Measurements from ENCODE around the gene ARHGEF39.
A peak's percentile ranks its signal among the peaks of the same experiment; 100 is the strongest.

Gene ARHGEF39

GRCh38 chr9:35673132-35674024 is 8.4 kb upstream of the ARHGEF39 start, which contains the start of gene CA9:
Gene CA9, plus strand, starts transcription at chr9:35673928. Its CDS starts 32 bp downstream, at chr9:35673960.
- no peak for DNase-seq

GRCh38 chr9:35669331-35670145 is 4.5 kb upstream of the ARHGEF39 start:
- DNase-seq: no peak

- no peak for DNase-seq
Measured at GRCh38 chr9:35667939-35668338, 2.9 kb upstream of the ARHGEF39 start.

GRCh38 chr9:35666549-35666948 is 1.6 kb upstream of the ARHGEF39 start:
- DNase-seq: no peak

GRCh38 chr9:35666045-35666444 is 1.1 kb upstream of the ARHGEF39 start:
- no peak for DNase-seq

GRCh38 chr9:35665471-35665818 is 450 bp upstream of the ARHGEF39 start:
- DNase-seq: no peak

GRCh38 chr9:35662437-35662836 is 2.6 kb downstream of the ARHGEF39 start:
- DNase-seq: no peak

- DNase-seq: no peak
Measured at GRCh38 chr9:35661756-35662350, 3.1 kb downstream of the ARHGEF39 start.

GRCh38 chr9:35660966-35661415 is 4.0 kb downstream of the ARHGEF39 start:
- no peak for DNase-seq

- no peak for DNase-seq
Measured at GRCh38 chr9:35659340-35659739, 5.7 kb downstream of the ARHGEF39 start.

- no peak for DNase-seq
Measured at GRCh38 chr9:35658968-35659220, 6.1 kb downstream of the ARHGEF39 start.

- DNase-seq: peak; percentile 71
Measured at GRCh38 chr9:35658137-35658967, 6.6 kb downstream of the ARHGEF39 start, which contains the start of gene CCDC107. Gene CCDC107, plus strand, starts transcription at chr9:35658292. Its CDS starts 88 bp downstream, at chr9:35658380.

GRCh38 chr9:35657546-35658136 is 7.4 kb downstream of the ARHGEF39 start, which contains the start of gene RMRP:
Gene RMRP, minus strand, starts transcription at chr9:35658019.
- DNase-seq: peak; percentile 97

- DNase-seq: no peak
Measured at GRCh38 chr9:35656831-35657545, 8.0 kb downstream of the ARHGEF39 start.

GRCh38 chr9:35656348-35656747 is 8.6 kb downstream of the ARHGEF39 start:
- DNase-seq: no peak

GRCh38 chr9:35653611-35654010 is 11.4 kb downstream of the ARHGEF39 start:
- no peak for DNase-seq

- DNase-seq: no peak
Measured at GRCh38 chr9:35652829-35653209, 12.2 kb downstream of the ARHGEF39 start.

- DNase-seq: peak; percentile 18
Measured at GRCh38 chr9:35651956-35652828, 12.8 kb downstream of the ARHGEF39 start.

- DNase-seq: no peak
Measured at GRCh38 chr9:35650341-35651158, 14.4 kb downstream of the ARHGEF39 start, which contains the start of gene SIT1. Gene SIT1, minus strand, starts transcription at chr9:35650931. Its CDS starts 78 bp downstream, at chr9:35650853.

Measured in NCI-H774 (cell line).